Omental fat pad (tissue), 4 donors: Measurements from ENCODE around the gene POU2F1. TPM values are rescaled to one million over a fixed set of nuclear protein-coding genes. Genes with fewer than 3 reads are reported as not detected.

Source experiments
- ATAC-seq: fragments of 150-250 bp; one replicate; pipeline ENCODE4 v1.9.1; 2016; ENCODE audit warnings: mild to moderate bottlenecking, moderate library complexity; ENCODE audit not compliant: low FRiP score
- DNase-seq: peaks from one replicate; pipeline ENCODE4 v3.0.0-alpha.2; 2019; ENCODE audit warnings: low spot score
- total RNA-seq, 4 donors: library from RNA; depleted of rRNA; stranded (reverse); fragments of >200 nt; gene quantifications; one replicate each; pipeline ENCODE4 v1.1.0, GENCODE V29; 2016
- TF ChIP-seq, protein P1 (sequence below), 3 donors: fragments of 450-650 bp; IDR thresholded peaks; one replicate each; pipeline ENCODE4 v1.5.1; 2016 to 2017; ENCODE audit warnings: antibody characterized with exemption in 3 of 3, mild to moderate bottlenecking in 3 of 3, moderate library complexity in 2 of 3

The POU2F1 gene
- total RNA-seq, 4 donors from 2014 or later: 10.3 to 18.9 (median 13.5) TPM

DNA sequence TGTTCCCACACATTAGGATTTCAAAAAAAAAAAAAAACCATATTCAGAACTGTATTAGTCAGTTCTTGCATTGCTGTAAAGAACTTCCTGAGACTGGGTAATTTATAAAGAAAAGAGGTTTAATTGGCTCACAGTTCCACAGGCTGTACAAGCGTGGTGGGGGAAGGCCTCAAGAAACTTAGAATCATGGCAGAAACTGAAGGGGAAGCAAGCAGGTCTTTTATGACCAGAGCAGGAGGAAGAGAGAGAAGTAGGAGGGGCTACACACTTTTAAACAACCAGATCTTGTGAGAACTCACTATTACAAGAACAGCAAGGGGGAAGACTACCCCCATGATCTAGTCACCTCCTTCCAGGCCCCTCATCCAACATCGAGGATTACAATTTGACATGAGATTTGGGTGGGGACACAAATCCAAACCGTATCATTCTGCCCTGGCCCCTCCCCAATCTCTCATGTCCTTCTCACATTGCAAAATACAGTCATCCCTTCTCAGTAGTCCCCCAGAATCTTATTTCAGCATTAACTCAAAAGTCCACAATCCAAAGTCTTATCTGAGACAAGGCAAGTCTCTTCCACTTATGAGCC lies 51.8 kb downstream of the POU2F1 start:
- TF ChIP-seq, protein P1, sequence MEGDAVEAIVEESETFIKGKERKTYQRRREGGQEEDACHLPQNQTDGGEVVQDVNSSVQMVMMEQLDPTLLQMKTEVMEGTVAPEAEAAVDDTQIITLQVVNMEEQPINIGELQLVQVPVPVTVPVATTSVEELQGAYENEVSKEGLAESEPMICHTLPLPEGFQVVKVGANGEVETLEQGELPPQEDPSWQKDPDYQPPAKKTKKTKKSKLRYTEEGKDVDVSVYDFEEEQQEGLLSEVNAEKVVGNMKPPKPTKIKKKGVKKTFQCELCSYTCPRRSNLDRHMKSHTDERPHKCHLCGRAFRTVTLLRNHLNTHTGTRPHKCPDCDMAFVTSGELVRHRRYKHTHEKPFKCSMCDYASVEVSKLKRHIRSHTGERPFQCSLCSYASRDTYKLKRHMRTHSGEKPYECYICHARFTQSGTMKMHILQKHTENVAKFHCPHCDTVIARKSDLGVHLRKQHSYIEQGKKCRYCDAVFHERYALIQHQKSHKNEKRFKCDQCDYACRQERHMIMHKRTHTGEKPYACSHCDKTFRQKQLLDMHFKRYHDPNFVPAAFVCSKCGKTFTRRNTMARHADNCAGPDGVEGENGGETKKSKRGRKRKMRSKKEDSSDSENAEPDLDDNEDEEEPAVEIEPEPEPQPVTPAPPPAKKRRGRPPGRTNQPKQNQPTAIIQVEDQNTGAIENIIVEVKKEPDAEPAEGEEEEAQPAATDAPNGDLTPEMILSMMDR (IDR thresholded peaks at IDR 0.05): no peak
- DNase-seq (no peak), ATAC-seq (no peak)

DNA sequence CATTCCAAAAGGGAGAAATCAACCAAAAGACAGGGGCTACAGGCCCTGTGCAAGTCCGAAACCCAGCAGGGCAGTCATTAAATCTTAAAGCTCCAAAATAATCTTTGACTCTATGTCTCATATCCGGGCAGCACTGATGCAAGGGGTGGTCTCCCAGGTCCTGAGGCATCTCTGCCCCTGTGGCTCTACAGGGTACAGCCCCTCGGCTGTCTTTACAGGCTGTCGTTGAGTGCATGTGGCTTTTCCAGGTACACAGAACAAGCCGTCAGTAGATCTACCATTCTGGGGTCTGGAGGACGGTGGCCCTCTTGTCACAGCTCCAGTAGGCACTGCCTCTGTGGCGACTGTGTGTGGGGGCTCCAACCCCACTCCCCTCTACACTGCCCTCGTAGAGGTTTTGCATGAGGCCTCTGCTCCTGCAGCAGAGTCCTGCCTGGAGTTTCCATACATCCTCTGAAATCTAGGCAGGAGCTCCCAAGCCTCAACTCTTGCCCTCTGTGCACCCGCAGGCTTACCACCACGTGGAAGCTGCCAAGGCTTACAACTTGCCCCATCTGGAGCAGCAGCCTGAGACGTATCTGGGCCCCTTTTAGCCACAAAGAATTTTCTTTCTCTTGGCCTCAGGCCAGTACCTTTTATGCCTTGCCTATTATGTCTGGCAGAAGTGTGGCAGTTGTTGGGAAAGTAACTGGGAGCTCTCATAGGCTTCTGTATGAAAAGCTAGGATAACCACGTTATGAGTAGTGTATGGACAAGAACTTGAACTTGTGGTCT lies 52.5 kb downstream of the POU2F1 start:
- no peak for DNase-seq
- TF ChIP-seq, protein P1 (IDR thresholded peaks at IDR 0.05): no peak
- no peak for ATAC-seq

DNA sequence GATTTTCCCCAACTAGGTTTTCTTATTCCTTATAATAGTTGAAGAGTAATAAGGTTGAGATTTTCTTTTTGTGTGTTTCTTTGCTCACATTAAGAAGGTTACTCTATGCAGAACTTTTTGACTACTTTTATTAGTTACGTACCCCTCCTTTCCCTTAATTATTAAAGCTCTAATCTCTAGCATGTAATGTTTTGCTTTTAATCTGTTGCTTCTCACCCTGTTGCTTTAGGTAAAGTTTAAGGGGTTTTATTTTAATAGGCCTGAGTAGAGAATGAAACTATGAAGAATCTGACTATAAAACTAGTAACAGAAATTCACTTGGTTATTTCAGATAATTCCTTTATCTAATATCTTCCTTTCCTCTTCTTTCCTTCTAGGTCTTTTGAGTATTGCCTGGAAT lies 53.4 kb downstream of the POU2F1 start:
- ATAC-seq (no peak), DNase-seq (no peak)
- TF ChIP-seq, protein P1 (IDR thresholded peaks at IDR 0.05): no peak

DNA sequence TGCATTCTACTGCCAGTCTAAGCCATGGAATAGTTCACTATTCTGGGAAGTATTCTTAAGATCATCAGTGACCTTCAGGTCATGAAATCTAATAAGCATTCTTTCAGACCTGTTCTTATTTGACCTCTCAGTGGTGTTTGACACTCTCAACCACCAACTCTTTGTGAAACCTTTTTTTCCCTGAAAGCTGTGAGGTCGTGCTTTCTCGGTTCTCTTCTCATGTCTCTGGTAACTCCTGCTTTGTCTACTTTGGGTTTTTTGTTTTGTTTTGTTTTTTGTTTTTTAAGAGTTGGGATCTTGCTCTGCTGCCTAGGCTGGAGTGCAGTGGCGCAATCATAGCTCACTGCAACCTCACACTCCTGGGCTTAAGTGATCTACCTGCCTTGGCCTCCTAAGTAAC lies 56.3 kb downstream of the POU2F1 start:
- ATAC-seq: no peak

DNA sequence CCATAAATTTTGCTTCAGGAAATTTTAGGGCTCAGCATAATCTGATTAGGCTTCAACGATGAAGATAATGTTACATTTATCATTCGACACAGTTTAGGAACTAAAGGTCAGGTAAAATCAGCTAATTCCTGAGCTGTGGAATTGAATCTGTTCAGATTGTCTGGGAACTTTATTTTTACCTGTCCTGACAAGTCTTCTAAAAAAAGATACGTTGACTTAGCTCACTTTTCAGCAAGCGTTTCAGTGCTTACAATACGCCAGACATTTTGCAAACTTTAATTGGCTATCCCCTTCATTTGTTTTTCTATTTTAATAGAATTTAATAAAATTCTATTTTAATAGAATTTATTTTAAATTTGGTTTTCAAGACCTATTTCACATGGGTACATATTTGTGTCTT lies 57.8 kb downstream of the POU2F1 start:
- DNase-seq: no peak
- TF ChIP-seq, protein P1 (IDR thresholded peaks at IDR 0.05): no peak
- ATAC-seq: no peak

More for the DNA sequence above, 56.3 kb downstream of the POU2F1 start:
- no peak for DNase-seq
- TF ChIP-seq, protein P1 (IDR thresholded peaks at IDR 0.05): no peak

DNA sequence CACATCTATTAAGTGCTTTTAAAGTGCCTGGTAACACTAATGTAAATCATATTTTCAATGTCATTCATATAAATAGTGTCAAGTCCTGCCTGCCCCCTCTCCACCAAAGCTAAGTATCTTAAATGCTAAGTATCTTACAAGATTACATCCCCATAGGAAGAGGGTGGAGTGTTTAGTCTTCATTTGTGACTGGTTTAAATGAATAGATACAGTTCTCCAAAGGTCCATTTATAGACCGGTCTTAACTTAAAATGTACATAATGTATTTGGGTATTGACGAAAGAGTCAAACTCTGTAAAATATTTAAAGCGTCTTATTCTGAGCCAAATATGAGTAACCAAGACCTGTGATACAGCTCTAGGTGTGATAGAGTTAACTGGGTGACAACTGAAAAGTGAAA lies 60.2 kb downstream of the POU2F1 start:
- TF ChIP-seq, protein P1 (IDR thresholded peaks at IDR 0.05): no peak

More for the DNA sequence above, 60.2 kb downstream of the POU2F1 start:
- ATAC-seq (no peak), DNase-seq (no peak)
